Retinal pigment epithelial cell (primary cell): Measurements from ENCODE around the gene C1QTNF8.

ENCODE experiments used
- DNase-seq: peaks from one replicate; pipeline ENCODE4 v3.0.0-alpha.2; 2010; ENCODE audit warnings: low read depth
- H3K4me3 ChIP-seq: 2 replicates; pipeline ENCODE4 v1.5.1; 2011; ENCODE audit warnings: mild to moderate bottlenecking, low read length, control low read depth, moderate library complexity
- CTCF ChIP-seq: conservative IDR thresholded peaks from 2 replicates; pipeline ENCODE4 v1.5.1; 2011; ENCODE audit warnings: low read depth, low read length, control low read depth, inconsistent platforms

The C1QTNF8 gene

DNA sequence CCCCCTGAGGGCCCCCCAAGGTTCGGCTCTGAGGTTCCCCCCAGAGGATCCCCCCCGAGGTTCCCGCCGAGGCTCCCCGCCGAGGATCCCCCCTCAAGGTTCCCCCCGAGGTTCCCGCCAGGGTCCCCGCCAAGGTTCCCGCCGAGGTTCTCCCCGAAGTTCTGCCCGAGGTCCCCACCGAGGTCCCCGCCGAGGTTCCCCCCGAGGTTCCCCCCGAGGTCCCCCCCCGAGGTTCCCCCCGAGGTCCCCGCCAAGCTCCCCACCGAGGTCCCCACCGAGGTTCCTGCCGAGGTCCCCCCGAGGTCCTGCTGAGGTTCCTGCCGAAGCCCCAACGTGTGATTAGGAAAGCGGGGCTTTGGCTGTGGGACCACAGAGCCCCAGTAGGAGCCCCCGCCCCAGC is 55.7 kb downstream of the C1QTNF8 start:
- TF ChIP-seq CTCF = no peak
- DNase-seq = no peak
- no peak overlapping the region for H3K4me3 ChIP-seq

DNA sequence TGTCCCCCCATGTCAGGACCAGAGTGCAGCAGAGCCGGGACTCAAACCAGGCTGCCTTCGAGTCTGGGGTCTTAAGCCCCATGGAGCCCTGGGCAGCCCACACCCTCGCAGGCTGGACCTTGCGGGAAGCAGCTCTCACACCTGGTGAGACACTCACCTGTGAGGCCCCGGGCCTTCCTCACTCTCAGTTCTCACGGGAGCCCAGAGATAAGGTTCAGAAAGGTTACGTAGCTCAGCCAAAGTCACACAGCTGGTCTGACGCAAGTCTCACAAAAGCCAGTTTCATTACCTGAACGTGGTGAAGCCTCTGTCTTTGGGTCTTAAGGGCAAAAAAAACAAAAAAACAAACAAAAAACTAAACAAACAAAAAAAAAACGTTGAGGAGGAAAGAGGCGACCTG is 56.3 kb downstream of the C1QTNF8 start:
- no peak overlapping the region for H3K4me3 ChIP-seq
- DNase-seq = no peak
- no peak for TF ChIP-seq CTCF

DNA sequence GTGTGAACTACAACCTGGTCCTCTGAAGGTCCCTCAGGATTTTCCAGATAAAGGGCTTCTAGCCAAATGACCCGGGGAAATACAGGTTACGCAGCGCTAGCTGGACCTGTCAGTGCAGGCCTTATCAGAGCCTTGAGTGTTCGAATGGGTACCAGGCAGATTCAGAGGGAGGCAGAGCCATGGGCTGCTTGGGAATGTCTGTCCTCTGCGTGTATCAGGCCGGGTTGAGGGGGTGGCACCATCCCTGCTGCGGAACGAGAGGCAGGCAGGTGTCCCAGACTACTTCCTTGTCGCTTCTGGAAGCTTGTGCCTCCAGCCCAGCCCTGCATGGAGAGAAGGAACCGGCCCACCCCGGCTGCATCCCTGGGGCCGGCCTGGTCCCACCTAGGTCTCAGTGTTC is 57.1 kb downstream of the C1QTNF8 start:
- TF ChIP-seq CTCF = no peak
- H3K4me3 ChIP-seq = no peak overlapping the region
- no peak for DNase-seq
